Measurements from ENCODE around the gene ALOX5. TPM values are rescaled to one million over a fixed set of nuclear protein-coding genes. Genes with fewer than 3 reads are reported as not detected.

The ALOX5 gene
- total RNA-seq, 1 experiment from 2014 or later: not detected

DNA sequence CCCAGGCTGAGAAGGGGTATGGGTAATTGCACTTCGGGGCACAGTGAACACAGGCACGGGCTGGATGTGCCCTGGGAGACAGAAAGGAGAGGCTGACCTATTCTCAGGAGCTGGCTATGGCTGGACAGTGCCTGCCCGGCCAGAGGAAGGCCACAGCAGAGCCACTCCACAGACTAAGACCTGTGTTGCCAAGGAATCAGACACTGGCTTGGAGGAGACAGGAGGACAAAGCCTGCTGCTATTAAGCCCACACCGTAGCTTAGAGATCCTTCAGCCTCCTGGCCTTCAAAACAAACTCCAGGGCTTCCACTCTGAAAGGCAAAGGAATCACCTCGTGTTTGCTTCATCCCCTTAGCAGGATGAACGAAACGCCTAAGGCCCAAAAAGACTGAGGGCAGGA lies 82.2 kb downstream of the ALOX5 start:
- H3K4me1 ChIP-seq (ENCODE audit: insufficient read depth, low read length, poor library complexity, severe bottlenecking): no peaks in the 10 kb centered on the region
- no peaks in the 10 kb centered on the region for H3K27me3 ChIP-seq (replicated peaks; ENCODE audit: insufficient read depth, low read depth, low read length, poor library complexity)
- intact Hi-C loops (cut with micrococcal nuclease; ENCODE audit: unreplicated experiment): loop anchor here (5.0 kb wide), 1 partner anchor 449 kb away; no protein-coding TSS in a partner anchor
- H3K9me3 ChIP-seq (ENCODE audit: low read depth, low read length, poor library complexity, severe bottlenecking): no peaks in the 10 kb centered on the region
- ChIA-PET CTCF (no interaction called here), POLR2A (ENCODE audit: low non-redundant PET) (no interaction called here)
- no peak overlapping the region for H3K4me3 ChIP-seq (ENCODE audit: low read depth, low read length, poor library complexity, severe bottlenecking)
- H3K36me3 ChIP-seq (ENCODE audit: insufficient read depth, low read length, poor library complexity, severe bottlenecking): no peaks in the 10 kb centered on the region
- TF ChIP-seq, protein P1, sequence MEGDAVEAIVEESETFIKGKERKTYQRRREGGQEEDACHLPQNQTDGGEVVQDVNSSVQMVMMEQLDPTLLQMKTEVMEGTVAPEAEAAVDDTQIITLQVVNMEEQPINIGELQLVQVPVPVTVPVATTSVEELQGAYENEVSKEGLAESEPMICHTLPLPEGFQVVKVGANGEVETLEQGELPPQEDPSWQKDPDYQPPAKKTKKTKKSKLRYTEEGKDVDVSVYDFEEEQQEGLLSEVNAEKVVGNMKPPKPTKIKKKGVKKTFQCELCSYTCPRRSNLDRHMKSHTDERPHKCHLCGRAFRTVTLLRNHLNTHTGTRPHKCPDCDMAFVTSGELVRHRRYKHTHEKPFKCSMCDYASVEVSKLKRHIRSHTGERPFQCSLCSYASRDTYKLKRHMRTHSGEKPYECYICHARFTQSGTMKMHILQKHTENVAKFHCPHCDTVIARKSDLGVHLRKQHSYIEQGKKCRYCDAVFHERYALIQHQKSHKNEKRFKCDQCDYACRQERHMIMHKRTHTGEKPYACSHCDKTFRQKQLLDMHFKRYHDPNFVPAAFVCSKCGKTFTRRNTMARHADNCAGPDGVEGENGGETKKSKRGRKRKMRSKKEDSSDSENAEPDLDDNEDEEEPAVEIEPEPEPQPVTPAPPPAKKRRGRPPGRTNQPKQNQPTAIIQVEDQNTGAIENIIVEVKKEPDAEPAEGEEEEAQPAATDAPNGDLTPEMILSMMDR (conservative IDR thresholded peaks at IDR 0.05; ENCODE audit: low read depth, low read length): no peak
- TF ChIP-seq EZH2 (IDR thresholded peaks at IDR 0.05; ENCODE audit: borderline replicate concordance, low read depth, low read length, poor library complexity, severe bottlenecking): no peak
- H3K27ac ChIP-seq (ENCODE audit: low read depth, low read length, poor library complexity, severe bottlenecking): no peak overlapping the region
- BruUV-seq (replicated peaks): no TSS peak
- no peak for DNase-seq (ENCODE audit: low spot score)

- ChIA-PET POLR2A (ENCODE audit: low non-redundant PET) (no interaction called here), CTCF (no interaction called here)
- Histone ChIP-seq H3K36me3 (ENCODE audit: insufficient read depth, low read length, poor library complexity, severe bottlenecking) (no peaks in the 10 kb centered on the region), H3K9me3 (ENCODE audit: low read depth, low read length, poor library complexity, severe bottlenecking) (no peaks in the 10 kb centered on the region), H3K27me3 (replicated peaks; ENCODE audit: insufficient read depth, low read depth, low read length, poor library complexity) (no peaks in the 10 kb centered on the region), H3K27ac (ENCODE audit: low read depth, low read length, poor library complexity, severe bottlenecking) (no peak overlapping the region), H3K4me3 (ENCODE audit: low read depth, low read length, poor library complexity, severe bottlenecking) (no peak overlapping the region), H3K4me1 (ENCODE audit: insufficient read depth, low read length, poor library complexity, severe bottlenecking) (no peaks in the 10 kb centered on the region)
- intact Hi-C loops (cut with micrococcal nuclease; ENCODE audit: unreplicated experiment): loop anchor here (5.0 kb wide), 1 partner anchor 450 kb away; no protein-coding TSS in a partner anchor
- no TSS peak for BruUV-seq (replicated peaks)
- no peak for DNase-seq (ENCODE audit: low spot score)
- TF ChIP-seq, protein P1 (conservative IDR thresholded peaks at IDR 0.05; ENCODE audit: low read depth, low read length): no peak
- TF ChIP-seq EZH2 (IDR thresholded peaks at IDR 0.05; ENCODE audit: borderline replicate concordance, low read depth, low read length, poor library complexity, severe bottlenecking): no peak
Measured at GRCh38 chr10:45456822-45457221, 82.8 kb downstream of the ALOX5 start.

- TF ChIP-seq, protein P1 (conservative IDR thresholded peaks at IDR 0.05; ENCODE audit: low read depth, low read length): no peak
- no peak for TF ChIP-seq EZH2 (IDR thresholded peaks at IDR 0.05; ENCODE audit: borderline replicate concordance, low read depth, low read length, poor library complexity, severe bottlenecking)
- no peaks in the 10 kb centered on the region for H3K4me1 ChIP-seq (ENCODE audit: insufficient read depth, low read length, poor library complexity, severe bottlenecking)
- no peak overlapping the region for H3K27ac ChIP-seq (ENCODE audit: low read depth, low read length, poor library complexity, severe bottlenecking)
- no peak for DNase-seq (ENCODE audit: low spot score)
- no TSS peak for BruUV-seq (replicated peaks)
- no peak overlapping the region for H3K4me3 ChIP-seq (ENCODE audit: low read depth, low read length, poor library complexity, severe bottlenecking)
- H3K36me3 ChIP-seq (ENCODE audit: insufficient read depth, low read length, poor library complexity, severe bottlenecking): no peaks in the 10 kb centered on the region
- CTCF ChIA-PET: no interaction called here
- H3K9me3 ChIP-seq (ENCODE audit: low read depth, low read length, poor library complexity, severe bottlenecking): no peaks in the 10 kb centered on the region
- POLR2A ChIA-PET (ENCODE audit: low non-redundant PET): no interaction called here
- no peaks in the 10 kb centered on the region for H3K27me3 ChIP-seq (replicated peaks; ENCODE audit: insufficient read depth, low read depth, low read length, poor library complexity)
- intact Hi-C loops (cut with micrococcal nuclease; ENCODE audit: unreplicated experiment): loop anchor here (5.0 kb wide), 1 partner anchor 450 kb away; no protein-coding TSS in a partner anchor
Measured at GRCh38 chr10:45457487-45457886, 83.5 kb downstream of the ALOX5 start.
